GM12874 (cell line): ENCODE measurements around the gene GID8.

ENCODE experiments used
- TF ChIP-seq, protein P1 (sequence below): IDR thresholded peaks from 2 replicates; pipeline ENCODE4 v1.5.1; 2011; ENCODE audit warnings: low read depth, mild to moderate bottlenecking, control low read depth, low read length, moderate library complexity; ENCODE audit not compliant: insufficient read depth

The GID8 gene

DNA sequence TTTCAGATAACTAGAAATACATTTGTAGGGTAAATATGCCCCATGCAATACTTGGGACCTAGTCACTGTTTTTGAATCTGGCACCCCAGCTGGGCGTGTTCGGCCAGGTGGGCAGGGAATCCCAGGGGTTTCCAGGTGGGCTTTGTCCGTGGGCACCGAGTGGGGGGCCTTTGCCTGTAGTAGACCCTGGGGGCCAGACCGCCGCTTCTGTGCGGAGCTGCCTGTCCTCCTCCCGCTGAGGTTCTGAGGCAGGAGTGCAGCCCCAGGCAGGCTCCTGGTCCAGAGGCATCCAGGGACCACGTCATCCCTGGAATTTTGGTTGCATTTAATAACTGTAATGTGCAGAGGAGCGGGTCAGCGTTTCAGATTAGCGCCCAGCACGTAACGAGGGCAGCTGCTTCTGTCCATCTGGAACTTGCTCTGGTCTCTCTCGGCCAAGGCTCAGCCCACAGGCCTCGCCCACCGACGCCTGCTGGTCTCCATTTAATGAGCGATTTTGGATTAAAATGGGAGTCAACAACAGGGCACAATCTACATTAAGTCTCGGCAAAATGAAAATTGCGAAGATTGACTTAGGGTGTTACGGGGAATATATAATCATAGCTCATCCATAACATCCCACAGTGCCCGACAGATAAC, 56.0 kb downstream of the GID8 start:
- TF ChIP-seq, protein P1, sequence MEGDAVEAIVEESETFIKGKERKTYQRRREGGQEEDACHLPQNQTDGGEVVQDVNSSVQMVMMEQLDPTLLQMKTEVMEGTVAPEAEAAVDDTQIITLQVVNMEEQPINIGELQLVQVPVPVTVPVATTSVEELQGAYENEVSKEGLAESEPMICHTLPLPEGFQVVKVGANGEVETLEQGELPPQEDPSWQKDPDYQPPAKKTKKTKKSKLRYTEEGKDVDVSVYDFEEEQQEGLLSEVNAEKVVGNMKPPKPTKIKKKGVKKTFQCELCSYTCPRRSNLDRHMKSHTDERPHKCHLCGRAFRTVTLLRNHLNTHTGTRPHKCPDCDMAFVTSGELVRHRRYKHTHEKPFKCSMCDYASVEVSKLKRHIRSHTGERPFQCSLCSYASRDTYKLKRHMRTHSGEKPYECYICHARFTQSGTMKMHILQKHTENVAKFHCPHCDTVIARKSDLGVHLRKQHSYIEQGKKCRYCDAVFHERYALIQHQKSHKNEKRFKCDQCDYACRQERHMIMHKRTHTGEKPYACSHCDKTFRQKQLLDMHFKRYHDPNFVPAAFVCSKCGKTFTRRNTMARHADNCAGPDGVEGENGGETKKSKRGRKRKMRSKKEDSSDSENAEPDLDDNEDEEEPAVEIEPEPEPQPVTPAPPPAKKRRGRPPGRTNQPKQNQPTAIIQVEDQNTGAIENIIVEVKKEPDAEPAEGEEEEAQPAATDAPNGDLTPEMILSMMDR: no peak

DNA sequence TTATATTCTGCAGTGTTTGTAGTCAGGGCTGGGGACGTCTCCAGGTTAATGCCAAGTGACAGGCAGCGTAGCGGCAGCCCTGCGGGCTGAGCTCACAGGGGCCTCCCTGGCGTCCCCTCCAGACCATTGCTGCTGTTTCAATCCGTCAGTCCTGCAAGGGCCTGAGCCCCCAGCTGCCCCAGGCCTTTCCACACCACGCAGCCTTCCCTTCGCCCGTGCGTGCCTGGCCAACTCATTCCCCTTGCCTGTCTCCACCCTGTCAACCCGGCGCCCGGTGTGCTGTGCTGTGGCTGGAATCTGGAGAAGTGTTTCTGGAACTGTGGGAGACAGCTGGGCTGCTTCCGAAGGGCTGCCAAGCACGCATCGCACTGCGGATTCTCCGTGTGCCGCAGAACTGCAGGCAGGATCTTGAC, 56.9 kb downstream of the GID8 start:
- TF ChIP-seq, protein P1: no peak

- TF ChIP-seq, protein P1: no peak
These were observed 57.5 kb downstream of the GID8 start for GRCh38 chr20:62995481-62995880.

DNA sequence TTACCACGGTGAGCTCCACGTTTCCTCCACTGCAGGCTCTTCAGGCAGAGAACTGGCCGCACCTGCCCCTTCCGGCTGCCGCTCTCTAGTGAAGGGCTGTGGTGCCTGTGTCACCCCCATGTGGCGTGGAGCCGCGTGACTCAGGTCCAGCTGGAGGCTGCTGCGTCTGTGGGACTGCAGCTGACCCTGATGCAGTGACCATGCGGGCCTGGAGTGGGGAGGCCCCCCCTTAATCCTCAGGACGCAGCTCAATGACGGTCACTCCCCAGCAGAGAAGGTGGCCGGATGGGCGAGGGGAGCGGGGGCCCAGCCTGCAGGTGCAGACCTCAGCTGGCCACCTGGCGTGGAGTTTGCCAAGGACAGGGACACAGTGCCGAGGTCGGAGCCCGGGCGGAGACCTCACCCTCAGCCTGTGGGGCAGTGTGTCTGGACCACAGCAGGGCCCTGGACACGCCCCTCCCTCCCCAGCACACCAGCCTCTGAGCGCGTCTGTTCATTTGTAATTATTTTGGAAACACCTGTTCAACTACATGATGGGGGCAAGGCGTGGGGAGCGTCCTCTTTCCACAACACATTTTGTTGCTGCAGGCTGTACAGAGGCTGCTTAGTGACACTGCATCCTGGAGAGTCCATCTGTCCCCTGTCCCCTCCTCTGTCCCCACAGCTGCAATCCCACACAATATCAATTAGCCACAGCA, 58.1 kb downstream of the GID8 start:
- TF ChIP-seq, protein P1: no peak

- TF ChIP-seq, protein P1: no peak
These were observed 58.6 kb downstream of the GID8 start for GRCh38 chr20:62996596-62996982.

DNA sequence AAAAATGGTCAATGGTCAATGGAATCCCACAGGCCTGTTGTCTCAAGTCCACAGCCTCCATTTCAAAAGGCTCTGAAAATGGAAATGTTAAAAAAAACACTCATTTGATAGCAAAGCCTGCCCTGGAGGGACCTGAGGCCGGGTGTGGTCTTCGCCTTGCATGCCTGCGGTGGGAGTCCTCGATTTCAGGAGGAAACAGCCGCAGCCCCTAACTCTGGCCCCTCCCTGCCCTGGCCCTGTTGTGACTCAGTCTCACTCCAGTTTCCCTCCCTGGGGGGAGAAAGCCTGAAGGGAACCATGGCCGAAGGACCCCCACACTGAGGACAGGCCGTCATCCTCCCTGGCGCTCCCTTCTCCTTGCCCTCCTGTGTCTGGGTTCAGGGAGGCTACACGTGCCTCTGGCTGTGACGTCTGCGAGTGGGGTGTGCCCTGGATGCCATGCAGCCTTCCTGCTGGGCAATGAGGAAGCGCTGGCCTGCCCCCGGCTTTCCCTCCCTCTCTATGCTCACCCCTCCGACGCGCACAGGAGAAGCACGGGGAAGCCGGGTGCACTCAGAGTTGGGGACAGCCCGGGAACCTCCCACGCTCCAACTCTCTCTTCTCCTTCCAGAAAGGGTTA, 59.6 kb downstream of the GID8 start:
- TF ChIP-seq, protein P1: no peak
